Cardiac muscle cell (in vitro differentiated cells and primary cell): ENCODE measurements around the gene HTR7. TPM values are rescaled to one million over a fixed set of nuclear protein-coding genes. Genes with fewer than 3 reads are reported as not detected.
"Not testable (repeated sequence)": the region's sequence is repeated elsewhere in the genome, so short reads cannot be mapped to it uniquely, and the experiment has no call there.

Experiments
- DNase-seq, 2 donors: peaks; one replicate each; pipeline versions ENCODE4 v3.0.0 to v3.0.0-alpha.2; 2010 to 2017; ENCODE audit warnings: low read depth in 1 of 2, low spot score in 1 of 2
- H3K27ac ChIP-seq: fragments of 200-600 bp; sonication (generic); 2 replicates; pipeline ENCODE4 v1.5.1; 2016
- H3K27me3 ChIP-seq: fragments of 200-600 bp; sonication (generic); 2 replicates; pipeline ENCODE4 v1.6.0; 2016; ENCODE audit warnings: control low read depth
- H3K36me3 ChIP-seq: fragments of 200-600 bp; sonication (generic); 2 replicates; pipeline ENCODE4 v1.5.1; 2016; ENCODE audit warnings: control low read depth
- H3K4me1 ChIP-seq: fragments of 200-600 bp; sonication (generic); 2 replicates; pipeline ENCODE4 v1.8.1; 2017; ENCODE audit warnings: low read depth, mild to moderate bottlenecking, mixed run types
- H3K4me3 ChIP-seq: fragments of 200-600 bp; sonication (generic); 2 replicates; pipeline ENCODE4 v1.5.1; 2016; ENCODE audit warnings: mild to moderate bottlenecking
- H3K9me3 ChIP-seq: fragments of 200-600 bp; sonication (generic); 2 replicates; pipeline ENCODE4 v1.5.1; 2017; ENCODE audit warnings: low read depth, mild to moderate bottlenecking, control low read depth
- CTCF ChIP-seq: IDR thresholded peaks from 2 replicates; pipeline ENCODE4 v1.5.1; 2012; ENCODE audit warnings: low read depth, mild to moderate bottlenecking, low read length
- polyA plus RNA-seq: library from polyadenylated mRNA; unstranded; fragments of >200 nt; fragmentation: Nextera tagmentation; extraction: Ambion mirVana; gene quantifications from 2 replicates; pipeline ENCODE4 v1.2.1, GENCODE V29; 2016
- total RNA-seq: library from RNA; depleted of rRNA; stranded (reverse); fragments of >200 nt; gene quantifications from 2 replicates; pipeline ENCODE4 v1.2.3, GENCODE V29; 2016

Gene HTR7
- total and polyA plus RNA-seq, 2 experiments from 2014 or later: not detected

GRCh38 chr10:90880059-90880719 is 22.4 kb upstream of the HTR7 start:
- DNase-seq: peak; percentile 17 to 66
- peaks cover 24% of the 10 kb centered on the region for H3K36me3 ChIP-seq
- H3K27me3 ChIP-seq, H3K4me1 ChIP-seq, H3K27ac ChIP-seq, H3K4me3 ChIP-seq, H3K9me3 ChIP-seq: not testable (repeated sequence)
- peak; percentile 58 for TF ChIP-seq CTCF

GRCh38 chr10:90879062-90879461 is 21.2 kb upstream of the HTR7 start:
- Histone ChIP-seq H3K36me3 (peaks cover 19% of the 10 kb centered on the region), H3K4me1 (no peaks in the 10 kb centered on the region), H3K9me3 (no peaks in the 10 kb centered on the region), H3K27me3 (no peaks in the 10 kb centered on the region), H3K27ac (no peak overlapping the region), H3K4me3 (no peak overlapping the region)
- no peak for DNase-seq
- TF ChIP-seq CTCF: no peak

GRCh38 chr10:90872648-90873020 is 14.8 kb upstream of the HTR7 start:
- Histone ChIP-seq H3K4me3 (peak overlapping the region; percentile 93), H3K4me1 (peaks cover 7% of the 10 kb centered on the region), H3K9me3 (no peaks in the 10 kb centered on the region), H3K36me3 (peaks cover 7% of the 10 kb centered on the region), H3K27ac (no peak overlapping the region), H3K27me3 (no peaks in the 10 kb centered on the region)
- no peak for DNase-seq
- no peak for TF ChIP-seq CTCF

GRCh38 chr10:90871766-90872647 is 14.2 kb upstream of the HTR7 start, which contains the start of gene RPP30:
Gene RPP30, plus strand, starts transcription at chr10:90871974. Its CDS starts 13 bp downstream, at chr10:90871987.
- H3K27ac ChIP-seq: peak within 1 kb of the TSS; percentile 81
- H3K9me3 ChIP-seq: no peaks in the 10 kb centered on the region
- DNase-seq: peak; percentile 88 to 89
- peak within 1 kb of the TSS; percentile 93 for H3K4me3 ChIP-seq
- no peaks in the 10 kb centered on the region for H3K27me3 ChIP-seq
- no peak for TF ChIP-seq CTCF
- peaks cover 7% of the 10 kb centered on the region for H3K36me3 ChIP-seq
- peaks cover 7% of the 10 kb centered on the region for H3K4me1 ChIP-seq

- H3K27ac ChIP-seq: no peak overlapping the region
- peak overlapping the region; percentile 93 for H3K4me3 ChIP-seq
- peak; percentile 74 for TF ChIP-seq CTCF
- no peaks in the 10 kb centered on the region for H3K9me3 ChIP-seq
- no peaks in the 10 kb centered on the region for H3K27me3 ChIP-seq
- peaks cover 7% of the 10 kb centered on the region for H3K4me1 ChIP-seq
- peaks cover 4% of the 10 kb centered on the region for H3K36me3 ChIP-seq
- peak; percentile 78 to 92 for DNase-seq
Measured at GRCh38 chr10:90871279-90871765, 13.5 kb upstream of the HTR7 start.
